H1 (cell line): ENCODE results near the gene LIPE. TPM values are rescaled to one million over a fixed set of nuclear protein-coding genes. Genes with fewer than 3 reads are reported as not detected.

Experiments used
- CHD7 ChIP-seq: fragments of 300-600 bp; sonication (generic); IDR thresholded peaks from 2 replicates; pipeline ENCODE4 v1.7.1; 2012; ENCODE audit warnings: low read length, moderate library complexity, mild to moderate bottlenecking, inconsistent platforms; ENCODE audit not compliant: insufficient replicate concordance
- E2F6 ChIP-seq: IDR thresholded peaks from 2 replicates; pipeline ENCODE4 v1.6.1; 2012; ENCODE audit warnings: inconsistent platforms
- HDAC6 ChIP-seq: IDR thresholded peaks from one replicate; pipeline ENCODE4 v1.7.1; 2012; ENCODE audit warnings: low read depth, mild to moderate bottlenecking, inconsistent platforms, low read length, moderate library complexity
- KDM1A ChIP-seq: fragments of 200-600, 300-600 bp; sonication (generic); IDR thresholded peaks from 2 replicates; pipeline ENCODE4 v1.7.1; 2016; ENCODE audit warnings: mild to moderate bottlenecking, low read length, borderline replicate concordance
- NANOG ChIP-seq: IDR thresholded peaks from 2 replicates; pipeline ENCODE4 v1.6.1; 2011; ENCODE audit warnings: low read length, low read depth, mild to moderate bottlenecking, inconsistent platforms; ENCODE audit not compliant: insufficient read depth, poor library complexity, severe bottlenecking
- RFX5 ChIP-seq: IDR thresholded peaks from 2 replicates; pipeline ENCODE4 v1.6.1; 2011; ENCODE audit warnings: low read depth, low read length, improper control_type of control experiment, borderline replicate concordance
- RNF2 ChIP-seq: fragments of 200-900, 300-1000 bp; sonication (generic); IDR thresholded peaks from 2 replicates; pipeline ENCODE4 v1.7.1; 2016; ENCODE audit warnings: borderline replicate concordance, low read depth, mild to moderate bottlenecking, antibody characterized with exemption, low read length; ENCODE audit not compliant: poor library complexity, severe bottlenecking; ENCODE audit errors: missing control alignments
- SIN3A ChIP-seq, 2 experiments: IDR thresholded peaks in 1 of 2; conservative IDR thresholded peaks in 1 of 2; 2 replicates each; pipeline ENCODE4 v1.6.1; 2011 to 2012; ENCODE audit warnings: low read length in 2 of 2, improper control_type of control experiment in 1 of 2, low read depth in 1 of 2, mild to moderate bottlenecking in 1 of 2
- SP1 ChIP-seq: IDR thresholded peaks from 2 replicates; pipeline ENCODE4 v1.6.1; 2011; ENCODE audit warnings: low read depth, low read length
- ZNF274 ChIP-seq: IDR thresholded peaks from 2 replicates; pipeline ENCODE4 v1.7.0; 2012; ENCODE audit warnings: low read length, borderline replicate concordance; ENCODE audit errors: extremely low read depth
- polyA plus RNA-seq, 7 experiments: library from polyadenylated mRNA; depleted of rRNA in 3 of 7; stranded (reverse) in 5 of 7; unstranded in 2 of 7; fragments of >200 nt in 5 of 7; fragments of 200-250 nt in 2 of 7; gene quantifications; 1 replicate in 5 of 7; 2 replicates in 1 of 7; 4 replicates in 1 of 7; pipeline versions ENCODE4 v1.2.1 to v1.2.3, GENCODE V29; 2011 to 2013; ENCODE audit warnings: missing spikeins in 2 of 7, mixed read lengths in 2 of 7
- total RNA-seq: library from RNA; stranded (reverse); fragmentation: NEBNext Ultra II Directional; extraction: Animal tissue kit (Norgen Biotek cat#: 25700); gene quantifications from 2 replicates; pipeline ENCODE4 v1.2.1, GENCODE V29; 2021

LIPE gene
- total and polyA plus RNA-seq, 2 of the 8 experiments (the other 6 are each of a cell fraction or from before 2014, with no cell fraction given) = 8.7 to 15.9 TPM

- TF ChIP-seq E2F6 = no peak
- no peak for TF ChIP-seq RFX5
- TF ChIP-seq NANOG = peak; percentile 35
- TF ChIP-seq RNF2 = no peak
- TF ChIP-seq HDAC6 = no peak
- peak; percentile 55 for TF ChIP-seq KDM1A
- no peak for TF ChIP-seq ZNF274
- TF ChIP-seq SP1 = peak; percentile 66; the same call in 1 of the 2 replicates
- TF ChIP-seq SIN3A (conservative IDR thresholded peaks at IDR 0.05 in 1 of 2, IDR thresholded peaks at IDR 0.05 in 1 of 2; ENCODE audit: low read depth in 1 of 2, low read length in 2 of 2) = no peak
- peak; percentile 21 for TF ChIP-seq CHD7
Observed at GRCh38 chr19:42473686-42474085, 46.5 kb upstream of the LIPE start (continued).
